SIG-M5 treated with dmso at 0.1 percent for 504 hours (cell line): ENCODE data around the gene CRTAC1.

Source experiments
- DNase-seq: peaks from one replicate; lab custom pipeline; 2025; ENCODE audit not compliant: unreplicated experiment; lab: John Stamatoyannopoulos, UW

Gene CRTAC1

GRCh38 chr10:97974526-97975525, 55.6 kb downstream of the CRTAC1 start:
- DNase-seq = no peak

GRCh38 chr10:97974100-97974499, 56.3 kb downstream of the CRTAC1 start:
- DNase-seq = no peak

DNA sequence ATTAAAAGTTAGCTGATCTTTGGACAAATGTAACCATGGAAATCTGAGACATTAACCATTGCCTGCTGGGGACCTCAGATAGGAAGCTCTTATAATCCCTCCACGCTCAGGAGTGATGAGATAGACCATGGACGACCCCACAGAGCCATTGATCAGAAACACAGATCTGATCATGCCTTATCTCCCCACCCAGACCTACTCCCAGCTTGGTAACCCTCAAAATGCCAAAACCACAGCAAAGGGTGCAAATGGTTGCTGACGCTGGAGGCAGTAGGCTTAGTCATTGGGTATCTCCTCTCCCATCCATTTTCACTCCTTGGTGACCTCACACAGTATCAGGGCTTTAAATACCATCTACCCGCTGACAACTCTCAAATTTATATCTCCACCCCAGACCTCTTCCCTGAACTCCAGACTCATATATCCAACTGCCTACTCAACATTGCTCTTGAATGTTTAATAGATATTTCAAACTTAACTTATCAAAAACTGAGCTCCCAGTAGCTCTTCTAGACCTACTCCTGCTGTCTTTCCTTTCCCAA, 60.8 kb downstream of the CRTAC1 start:
- no peak for DNase-seq

- DNase-seq = no peak
Measured at GRCh38 chr10:97964748-97965147, 65.7 kb downstream of the CRTAC1 start.

DNA sequence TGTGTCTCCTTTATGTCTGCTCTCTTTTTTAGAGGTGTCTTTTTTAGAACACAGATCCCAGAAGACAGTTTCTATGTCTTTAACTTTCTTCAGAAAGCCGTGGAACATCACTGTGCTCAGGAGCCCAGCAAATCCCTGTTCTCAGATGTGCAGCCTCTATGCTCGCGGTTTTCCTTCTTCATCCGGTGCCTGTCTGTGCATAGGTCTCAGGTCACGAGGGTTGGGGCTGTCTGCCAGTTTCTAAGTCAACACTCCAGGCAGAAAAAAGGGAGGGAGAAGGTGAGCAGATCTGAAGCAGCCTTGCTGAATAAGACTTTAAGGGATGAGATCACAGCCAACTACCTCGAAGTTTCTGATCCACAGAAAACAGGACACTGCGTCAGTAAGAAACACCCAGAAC, 68.5 kb downstream of the CRTAC1 start:
- DNase-seq = no peak

- DNase-seq = no peak
Measured at GRCh38 chr10:97960269-97961056, 70.0 kb downstream of the CRTAC1 start.

GRCh38 chr10:97949462-97949861, 81.0 kb downstream of the CRTAC1 start:
- DNase-seq = no peak

DNA sequence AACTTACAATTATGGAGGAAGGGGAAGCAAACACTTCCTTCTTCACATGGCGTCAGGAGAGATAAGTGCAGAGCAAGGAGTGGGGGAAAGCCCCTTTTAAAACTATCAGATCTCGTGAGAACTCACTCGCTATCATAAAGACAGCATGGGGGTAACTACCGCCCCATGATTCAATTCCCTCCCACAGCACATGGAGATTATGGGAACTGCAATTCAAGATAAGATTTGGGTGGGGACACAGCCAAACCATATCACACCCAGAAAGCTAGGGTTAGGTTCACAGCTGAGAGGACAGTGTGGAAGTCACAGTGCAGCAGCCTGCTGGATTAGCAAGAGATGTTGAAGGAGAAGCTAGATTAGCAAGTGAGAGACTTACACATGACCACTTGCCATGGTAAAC, 81.6 kb downstream of the CRTAC1 start:
- DNase-seq = no peak

DNA sequence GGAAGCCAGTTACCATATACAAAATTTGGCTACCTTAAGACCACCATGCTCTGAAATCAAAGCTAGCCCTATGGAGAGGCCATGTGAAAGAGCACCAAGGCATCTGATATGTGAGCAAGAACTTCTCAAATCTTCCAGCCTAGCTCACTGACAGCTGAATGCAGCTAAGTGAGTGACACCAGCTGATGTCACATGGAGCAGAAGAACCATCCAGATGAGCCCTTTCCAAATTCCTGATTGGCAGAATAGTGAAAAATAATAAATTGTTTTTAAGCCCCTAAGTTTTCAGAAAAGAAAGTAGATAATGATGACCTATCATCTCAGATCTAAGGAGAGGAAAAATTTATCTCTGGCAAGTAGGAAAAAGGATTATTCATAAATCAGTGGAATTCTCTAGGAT, 85.6 kb downstream of the CRTAC1 start:
- DNase-seq = no peak

DNA sequence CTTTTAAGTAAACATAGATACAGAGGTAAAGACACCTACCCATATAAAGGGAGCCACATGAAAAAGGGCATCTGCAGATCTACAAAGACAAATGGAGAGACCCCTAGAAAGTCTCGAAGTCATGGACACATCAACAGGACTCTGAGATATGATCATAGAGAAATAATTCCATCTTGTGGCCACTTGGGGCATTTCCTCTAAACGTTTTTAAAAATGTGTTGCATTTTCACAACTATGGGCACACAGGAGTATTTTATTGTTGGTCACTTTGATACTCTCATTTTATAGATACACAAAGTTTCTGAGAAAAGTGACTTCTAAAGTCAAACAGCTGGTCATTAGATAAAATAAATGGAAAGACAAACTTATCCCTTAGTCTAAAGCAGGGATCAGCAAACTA, 87.1 kb downstream of the CRTAC1 start:
- DNase-seq = no peak

DNA sequence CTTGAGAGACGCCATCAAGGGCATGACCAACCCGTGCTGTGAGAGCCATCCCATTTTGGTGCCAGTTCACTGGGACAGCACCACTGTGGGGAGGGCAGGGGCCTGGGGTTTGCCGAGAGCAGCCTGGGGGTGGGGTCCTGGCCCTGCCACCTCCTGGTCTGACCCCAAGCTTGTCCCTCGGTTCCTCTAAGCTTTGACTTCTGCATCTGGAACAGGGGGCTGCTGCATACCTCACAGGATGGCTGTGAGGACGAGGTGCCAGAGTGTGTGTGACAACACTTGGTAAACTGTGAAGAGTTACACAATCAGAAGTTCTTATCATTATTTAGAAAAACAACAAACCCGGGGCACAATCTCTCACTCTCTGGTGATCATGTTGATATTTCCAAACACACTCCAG, 89.9 kb downstream of the CRTAC1 start:
- no peak for DNase-seq

DNA sequence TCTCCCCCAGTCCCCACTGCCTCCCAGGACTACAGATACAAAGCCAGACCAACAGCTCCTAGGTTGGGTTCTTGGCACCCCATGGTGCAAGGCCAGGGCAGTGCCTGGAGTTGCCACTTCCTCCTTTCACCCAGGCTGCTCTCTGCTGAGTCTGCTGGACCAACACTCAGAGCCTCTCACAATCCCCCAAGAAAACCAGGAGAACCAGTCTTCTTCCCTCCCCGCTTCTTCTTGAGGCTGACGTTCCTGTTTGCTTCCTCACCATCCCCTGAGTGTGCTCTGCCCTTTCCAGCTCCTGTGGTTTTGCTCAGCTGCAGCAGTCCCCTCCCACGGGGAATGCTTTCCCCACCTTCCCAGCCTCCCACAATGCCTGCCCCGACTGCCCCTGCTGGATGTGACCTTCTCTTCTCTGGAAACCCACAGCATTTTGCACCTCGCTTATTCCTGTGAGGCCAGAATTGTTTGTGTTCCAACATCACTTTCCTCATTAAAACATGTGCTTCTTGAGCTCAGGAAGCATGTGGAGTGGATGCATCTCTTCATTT, 90.9 kb downstream of the CRTAC1 start:
- no peak for DNase-seq

DNA sequence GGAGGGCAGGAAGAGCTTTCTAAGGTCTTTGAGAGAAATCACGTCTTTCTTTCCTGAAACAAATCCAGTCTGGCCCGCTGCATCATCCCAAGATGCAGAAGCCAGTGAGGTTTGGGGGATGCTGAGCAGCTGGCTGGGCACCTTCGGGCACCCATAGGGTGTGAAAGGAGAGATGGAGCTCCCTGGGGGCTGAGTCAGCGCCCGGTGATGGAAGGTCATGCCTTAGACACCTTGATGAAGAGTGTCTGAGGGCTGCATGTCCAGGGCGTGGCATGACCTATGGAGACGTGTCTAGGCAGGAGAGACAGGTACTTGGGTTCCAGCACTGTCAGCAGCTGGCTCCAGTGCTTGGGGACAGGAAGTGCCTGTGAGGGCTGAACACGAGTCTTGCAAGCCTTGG, 92.5 kb downstream of the CRTAC1 start:
- no peak for DNase-seq

- DNase-seq = no peak
Measured at GRCh38 chr10:97937054-97937453, 93.4 kb downstream of the CRTAC1 start.

DNA sequence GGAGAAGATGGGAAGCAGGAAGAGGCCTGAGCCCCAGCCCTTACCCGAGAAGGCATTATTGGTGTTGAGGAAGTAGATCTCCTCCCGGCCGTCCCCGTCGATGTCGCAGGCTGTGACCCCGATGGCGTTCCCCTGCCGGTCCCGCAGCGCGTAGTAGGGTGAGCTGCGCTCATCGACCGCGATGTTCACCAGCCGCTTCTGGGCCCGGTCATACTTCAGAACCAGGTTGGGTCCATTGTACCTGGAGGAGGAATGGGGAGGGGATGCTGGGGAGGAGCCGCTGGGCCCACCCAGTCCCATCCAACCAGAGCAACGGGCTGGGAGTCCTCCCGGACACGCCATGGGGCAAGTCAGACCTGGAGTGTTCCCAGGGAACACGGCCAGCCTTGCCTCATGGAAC, 94.3 kb downstream of the CRTAC1 start:
- no peak for DNase-seq

DNA sequence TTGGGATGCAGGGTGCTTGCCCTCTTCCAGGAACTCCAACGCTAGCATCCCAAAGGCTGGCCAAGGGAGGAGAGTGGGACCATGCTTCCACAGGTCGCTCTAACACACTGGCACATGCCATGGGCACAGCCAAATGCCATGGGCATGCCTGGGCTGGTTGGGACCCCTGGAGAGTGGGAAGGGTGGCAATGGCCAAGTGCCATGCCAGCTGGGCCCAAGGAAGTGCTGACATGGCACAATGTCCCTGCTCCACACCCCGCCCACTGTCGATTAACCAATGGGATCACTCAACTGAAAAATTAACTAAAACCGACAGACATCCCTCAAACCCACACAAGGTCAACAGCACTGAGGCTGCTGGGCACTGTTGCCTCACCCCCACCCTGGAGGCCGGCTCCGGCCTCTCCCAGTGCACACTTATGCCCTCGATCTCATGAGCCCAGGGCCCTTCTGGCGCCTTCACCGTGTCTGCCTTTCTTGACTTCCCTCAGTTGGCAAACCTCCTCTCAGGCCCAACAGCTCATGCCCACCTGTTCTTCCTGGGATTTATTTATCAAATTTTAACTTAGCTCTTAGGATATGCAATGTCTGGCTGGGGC, 97.4 kb downstream of the CRTAC1 start:
- no peak for DNase-seq

DNA sequence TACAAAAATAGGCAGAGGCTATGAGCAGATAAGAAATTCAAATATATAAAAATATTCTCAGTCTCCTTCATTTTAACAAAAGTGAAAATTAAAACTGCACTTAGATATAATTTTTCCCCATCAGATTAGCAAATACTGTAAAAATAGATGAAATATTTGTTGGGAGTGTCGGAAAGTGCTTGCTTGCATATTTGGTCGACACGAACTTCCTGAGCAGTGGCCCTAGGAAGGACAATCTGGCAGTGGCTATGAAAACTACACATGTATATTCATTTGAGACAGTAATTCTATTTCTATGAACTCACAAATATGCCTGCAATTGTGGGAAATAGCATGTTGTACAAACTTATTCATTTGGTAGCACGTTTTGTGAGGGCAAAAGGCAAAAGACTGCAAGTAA, 99.4 kb downstream of the CRTAC1 start:
- no peak for DNase-seq

- no peak for DNase-seq
Measured at GRCh38 chr10:97928897-97929296, 101.5 kb downstream of the CRTAC1 start.

- DNase-seq = no peak
Measured at GRCh38 chr10:97927622-97928021, 102.8 kb downstream of the CRTAC1 start.

- no peak for DNase-seq
Measured at GRCh38 chr10:97926055-97926454, 104.4 kb downstream of the CRTAC1 start.

DNA sequence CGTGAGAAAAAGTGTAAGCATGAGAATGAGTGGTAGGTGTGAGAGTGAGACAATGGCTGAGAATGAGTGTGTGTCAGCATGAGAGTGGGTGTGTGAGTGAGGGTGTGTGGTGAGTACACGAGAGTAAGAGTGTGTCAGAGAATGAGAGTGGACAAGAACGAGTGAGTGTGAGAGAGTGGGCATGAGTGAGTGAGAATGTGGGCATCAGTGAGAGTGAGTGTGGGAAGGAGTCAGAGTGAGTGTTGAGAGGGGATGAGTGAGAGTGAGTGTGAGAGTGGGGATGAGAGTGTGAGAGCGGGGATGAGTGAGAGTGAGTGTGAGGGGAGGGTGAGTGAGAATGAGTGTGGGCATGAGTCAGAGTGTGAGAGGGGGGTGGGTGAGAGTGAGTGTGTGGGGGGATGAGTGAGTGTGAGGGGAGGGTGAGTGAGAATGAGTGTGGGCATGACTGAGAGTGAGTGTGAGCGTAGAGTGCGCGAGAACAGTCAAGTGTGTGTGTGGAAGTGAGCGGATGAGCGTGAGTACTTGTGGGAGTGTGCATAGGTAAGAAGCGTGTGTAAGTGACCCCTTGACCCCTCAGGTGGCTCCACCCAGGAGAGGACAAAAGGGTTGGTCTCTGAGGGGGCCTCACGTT, 105.0 kb downstream of the CRTAC1 start:
- no peak for DNase-seq
